ENCODE data around the gene FNDC3B. TPM values are rescaled to one million over a fixed set of nuclear protein-coding genes. Genes with fewer than 3 reads are reported as not detected.

The FNDC3B gene
- total and polyA plus RNA-seq, 4 donors, result 13.3 to 175 (median 100) TPM

GRCh38 chr3:172180473-172180872 lies 141.1 kb downstream of the FNDC3B start:
- H3K36me3 ChIP-seq (ENCODE audit: control insufficient read depth in 4 of 4, insufficient read depth in 4 of 4, low read length in 4 of 4), result no peaks in the 10 kb centered on the region
- H3K4me3 ChIP-seq, result no peak overlapping the region
- ATAC-seq (ENCODE audit: insufficient read depth, low FRiP score) (no peak), DNase-seq (no peak)
- H3K27ac ChIP-seq (ENCODE audit: low read depth in 1 of 2, low read length in 1 of 2), result no peak overlapping the region
- peaks cover 9 to 36% (median 19%) of the 10 kb centered on the region in 5 donors for H3K4me1 ChIP-seq (ENCODE audit: control insufficient read depth in 5 of 5, insufficient read depth in 5 of 5, low read length in 5 of 5)
- H3K9ac ChIP-seq (ENCODE audit: insufficient read depth in 1 of 2, low read length in 2 of 2), result no peak overlapping the region
- TF ChIP-seq CTCF (IDR thresholded peaks at IDR 0.05; ENCODE audit: control extremely low read depth, extremely low read depth), result no peak
- no peaks in the 10 kb centered on the region for H3K9me3 ChIP-seq (ENCODE audit: control insufficient read depth in 4 of 4, insufficient read depth in 3 of 4, low read length in 3 of 4)
- no peaks in the 10 kb centered on the region for H3K27me3 ChIP-seq (ENCODE audit: control insufficient read depth in 3 of 3, insufficient read depth in 3 of 3, low read length in 2 of 3)
- 84 to 86% methylated on average over 2 of the region's 2 CpGs for WGBS, 2 donors

DNA sequence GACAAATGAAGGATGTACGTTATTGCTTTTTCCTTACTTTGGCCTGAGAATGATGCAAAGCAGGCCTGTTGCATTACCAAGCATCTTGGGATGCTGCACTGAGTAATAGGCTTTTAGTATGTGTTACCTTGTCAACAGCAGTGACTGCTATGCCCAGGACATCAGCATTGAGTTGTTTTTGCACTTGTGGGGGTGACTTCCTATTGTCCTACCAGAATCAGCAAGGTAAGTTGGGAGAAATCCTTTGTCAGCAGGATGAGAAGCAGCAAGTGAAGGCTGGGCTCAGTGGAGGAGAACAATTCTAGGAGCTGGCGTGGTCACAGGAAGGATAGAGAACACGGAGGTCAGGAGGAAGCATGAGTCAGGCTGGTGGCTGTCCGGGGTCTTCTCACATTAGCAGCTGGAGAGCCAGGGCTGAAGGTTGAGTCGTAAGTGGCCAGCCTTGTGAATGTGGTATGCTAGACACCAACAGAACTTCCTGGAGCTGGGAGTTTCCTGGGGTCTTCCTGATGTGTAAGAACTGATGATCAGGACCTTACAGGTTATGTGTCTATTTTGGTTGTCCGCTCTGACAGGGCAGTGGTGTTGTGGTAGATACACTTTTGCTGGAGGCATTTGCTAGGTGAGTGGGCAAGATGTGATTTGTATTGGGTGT lies 142.7 kb downstream of the FNDC3B start:
- no peak for TF ChIP-seq CTCF (IDR thresholded peaks at IDR 0.05; ENCODE audit: control extremely low read depth, extremely low read depth)
- WGBS, 2 donors, result 44 to 49% methylated on average over 6 of the region's 6 CpGs
- peak; percentile 64 for ATAC-seq (ENCODE audit: insufficient read depth, low FRiP score)
- no peak overlapping the region for H3K4me3 ChIP-seq
- H3K27ac ChIP-seq (ENCODE audit: low read depth in 1 of 2, low read length in 1 of 2), result peak overlapping the region in 1 of 2 donors; percentile 56
- H3K36me3 ChIP-seq (ENCODE audit: control insufficient read depth in 4 of 4, insufficient read depth in 4 of 4, low read length in 4 of 4), result no peaks in the 10 kb centered on the region
- no peak overlapping the region for H3K9ac ChIP-seq (ENCODE audit: insufficient read depth in 1 of 2, low read length in 2 of 2)
- DNase-seq, result no peak
- no peaks in the 10 kb centered on the region for H3K27me3 ChIP-seq (ENCODE audit: control insufficient read depth in 3 of 3, insufficient read depth in 3 of 3, low read length in 2 of 3)
- no peaks in the 10 kb centered on the region for H3K9me3 ChIP-seq (ENCODE audit: control insufficient read depth in 4 of 4, insufficient read depth in 3 of 4, low read length in 3 of 4)
- peaks cover 3 to 27% (median 12%) of the 10 kb centered on the region in 5 donors for H3K4me1 ChIP-seq (ENCODE audit: control insufficient read depth in 5 of 5, insufficient read depth in 5 of 5, low read length in 5 of 5)

DNA sequence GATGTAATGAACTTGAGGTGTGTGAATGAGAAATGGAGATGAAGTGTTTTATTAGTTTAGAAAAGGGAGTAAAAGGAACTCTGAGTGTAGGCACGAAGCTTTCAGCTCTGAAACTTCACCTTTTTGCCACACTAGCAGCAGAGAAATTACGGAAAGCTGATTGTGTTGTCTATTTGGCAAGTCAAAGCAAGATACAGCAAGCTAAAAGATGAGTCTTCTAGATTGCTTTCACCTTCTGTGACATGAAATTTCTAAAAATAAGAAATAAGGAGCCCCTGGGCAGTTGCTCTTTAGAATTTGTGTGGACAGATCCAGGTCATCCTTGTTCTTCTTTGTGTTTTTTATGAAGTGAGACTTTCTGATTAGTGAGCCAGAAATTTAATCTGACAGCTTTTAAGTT lies 143.4 kb downstream of the FNDC3B start:
- peaks cover 0 to 3% (median 0%) of the 10 kb centered on the region in 4 donors for H3K36me3 ChIP-seq (ENCODE audit: control insufficient read depth in 4 of 4, insufficient read depth in 4 of 4, low read length in 4 of 4)
- TF ChIP-seq CTCF (IDR thresholded peaks at IDR 0.05; ENCODE audit: control extremely low read depth, extremely low read depth), result no peak
- 36 to 50% methylated on average over 2 of the region's 2 CpGs for WGBS, 2 donors
- ATAC-seq (ENCODE audit: insufficient read depth, low FRiP score), result no peak
- no peak overlapping the region for H3K27ac ChIP-seq (ENCODE audit: low read depth in 1 of 2, low read length in 1 of 2)
- DNase-seq, result no peak
- no peaks in the 10 kb centered on the region for H3K9me3 ChIP-seq (ENCODE audit: control insufficient read depth in 4 of 4, insufficient read depth in 3 of 4, low read length in 3 of 4)
- no peak overlapping the region for H3K4me3 ChIP-seq
- peaks cover 0 to 25% (median 10%) of the 10 kb centered on the region in 5 donors for H3K4me1 ChIP-seq (ENCODE audit: control insufficient read depth in 5 of 5, insufficient read depth in 5 of 5, low read length in 5 of 5)
- H3K9ac ChIP-seq (ENCODE audit: insufficient read depth in 1 of 2, low read length in 2 of 2), result no peak overlapping the region
- H3K27me3 ChIP-seq (ENCODE audit: control insufficient read depth in 3 of 3, insufficient read depth in 3 of 3, low read length in 2 of 3), result no peaks in the 10 kb centered on the region

Measured in lung (tissue), 12 donors.